RKO (cell line): Measurements from ENCODE around the gene DUSP6.
A peak's percentile ranks its signal among the peaks of the same experiment; 100 is the strongest.

ENCODE experiments used
- DNase-seq: peaks from one replicate; pipeline ENCODE4 v3.0.0-alpha.2; 2016; ENCODE audit warnings: low spot score

DUSP6 gene

GRCh38 chr12:89373763-89374572 is 21.7 kb upstream of the DUSP6 start:
- no peak for DNase-seq

GRCh38 chr12:89372584-89373370 is 20.5 kb upstream of the DUSP6 start:
- DNase-seq = no peak

GRCh38 chr12:89370850-89371249 is 18.5 kb upstream of the DUSP6 start:
- no peak for DNase-seq

GRCh38 chr12:89370421-89370831 is 18.1 kb upstream of the DUSP6 start:
- no peak for DNase-seq

- no peak for DNase-seq
Measured at GRCh38 chr12:89369166-89369565, 16.9 kb upstream of the DUSP6 start.

GRCh38 chr12:89368391-89368790 is 16.1 kb upstream of the DUSP6 start:
- no peak for DNase-seq

- DNase-seq = no peak
Measured at GRCh38 chr12:89366676-89367364, 14.5 kb upstream of the DUSP6 start.

- DNase-seq = no peak
Measured at GRCh38 chr12:89364631-89365030, 12.3 kb upstream of the DUSP6 start.

GRCh38 chr12:89364058-89364457 is 11.8 kb upstream of the DUSP6 start:
- DNase-seq = no peak

- DNase-seq = no peak
Measured at GRCh38 chr12:89363582-89363981, 11.3 kb upstream of the DUSP6 start.

GRCh38 chr12:89363084-89363483 is 10.8 kb upstream of the DUSP6 start:
- no peak for DNase-seq

GRCh38 chr12:89359615-89360014 is 7.3 kb upstream of the DUSP6 start:
- DNase-seq = no peak

- no peak for DNase-seq
Measured at GRCh38 chr12:89358805-89359204, 6.5 kb upstream of the DUSP6 start.

- no peak for DNase-seq
Measured at GRCh38 chr12:89357297-89357730, 5.0 kb upstream of the DUSP6 start.

- DNase-seq = no peak
Measured at GRCh38 chr12:89356069-89356665, 3.9 kb upstream of the DUSP6 start.

GRCh38 chr12:89355243-89356068 is 3.2 kb upstream of the DUSP6 start:
- peak; percentile 61 for DNase-seq

- DNase-seq = peak; percentile 60
Measured at GRCh38 chr12:89354612-89355067, 2.3 kb upstream of the DUSP6 start.

- peak; percentile 85 for DNase-seq
Measured at GRCh38 chr12:89353823-89354611, 1.7 kb upstream of the DUSP6 start.

GRCh38 chr12:89353188-89353822 is 1.0 kb upstream of the DUSP6 start:
- peak; percentile 82 for DNase-seq

- no peak for DNase-seq
Measured at GRCh38 chr12:89352242-89352491, 134 bp downstream of the DUSP6 start.
